Right hindlimb (tissue), 1 donor: ENCODE data around the gene SNTA1.
"Not testable (repeated sequence)": the region's sequence is repeated elsewhere in the genome, so short reads cannot be mapped to it uniquely, and the experiment has no call there.

ENCODE experiments used
- DNase-seq: peaks from one replicate; pipeline ENCODE4 v3.0.0-alpha.2; 2018

SNTA1 gene

GRCh38 chr20:33465481-33466302, 22.1 kb upstream of the SNTA1 start:
- DNase-seq = peak; percentile 40

GRCh38 chr20:33464759-33465158, 21.2 kb upstream of the SNTA1 start:
- not testable (repeated sequence) for DNase-seq

- DNase-seq = no peak
Observed at GRCh38 chr20:33463332-33464101, 20.0 kb upstream of the SNTA1 start.

GRCh38 chr20:33460711-33461110, 17.1 kb upstream of the SNTA1 start:
- DNase-seq = no peak

GRCh38 chr20:33459599-33459998, 16.0 kb upstream of the SNTA1 start:
- DNase-seq = no peak

GRCh38 chr20:33456916-33457642, 13.5 kb upstream of the SNTA1 start:
- DNase-seq = peak; percentile 86

GRCh38 chr20:33450867-33451266, 7.3 kb upstream of the SNTA1 start:
- DNase-seq = no peak

- no peak for DNase-seq
Observed at GRCh38 chr20:33445881-33446625, 2.5 kb upstream of the SNTA1 start.

- no peak for DNase-seq
Observed at GRCh38 chr20:33444797-33445560, 1.4 kb upstream of the SNTA1 start.

GRCh38 chr20:33443006-33443511, 504 bp downstream of the SNTA1 start:
- DNase-seq = peak; percentile 50

- DNase-seq = no peak
Observed at GRCh38 chr20:33442136-33443005, 1.2 kb downstream of the SNTA1 start.

- no peak for DNase-seq
Observed at GRCh38 chr20:33441142-33441955, 2.2 kb downstream of the SNTA1 start.

- DNase-seq = not testable (repeated sequence)
Observed at GRCh38 chr20:33440562-33440961, 3.0 kb downstream of the SNTA1 start.

GRCh38 chr20:33438481-33438880, 5.1 kb downstream of the SNTA1 start:
- no peak for DNase-seq

GRCh38 chr20:33437141-33437911, 6.2 kb downstream of the SNTA1 start:
- DNase-seq = peak; percentile 78

- no peak for DNase-seq
Observed at GRCh38 chr20:33434434-33434833, 9.1 kb downstream of the SNTA1 start.

- peak; percentile 55 for DNase-seq
Observed at GRCh38 chr20:33433465-33434234, 9.9 kb downstream of the SNTA1 start.

GRCh38 chr20:33431797-33432381, 11.7 kb downstream of the SNTA1 start:
- peak; percentile 39 for DNase-seq
